Measurements from ENCODE around the gene ACKR3.

DNA sequence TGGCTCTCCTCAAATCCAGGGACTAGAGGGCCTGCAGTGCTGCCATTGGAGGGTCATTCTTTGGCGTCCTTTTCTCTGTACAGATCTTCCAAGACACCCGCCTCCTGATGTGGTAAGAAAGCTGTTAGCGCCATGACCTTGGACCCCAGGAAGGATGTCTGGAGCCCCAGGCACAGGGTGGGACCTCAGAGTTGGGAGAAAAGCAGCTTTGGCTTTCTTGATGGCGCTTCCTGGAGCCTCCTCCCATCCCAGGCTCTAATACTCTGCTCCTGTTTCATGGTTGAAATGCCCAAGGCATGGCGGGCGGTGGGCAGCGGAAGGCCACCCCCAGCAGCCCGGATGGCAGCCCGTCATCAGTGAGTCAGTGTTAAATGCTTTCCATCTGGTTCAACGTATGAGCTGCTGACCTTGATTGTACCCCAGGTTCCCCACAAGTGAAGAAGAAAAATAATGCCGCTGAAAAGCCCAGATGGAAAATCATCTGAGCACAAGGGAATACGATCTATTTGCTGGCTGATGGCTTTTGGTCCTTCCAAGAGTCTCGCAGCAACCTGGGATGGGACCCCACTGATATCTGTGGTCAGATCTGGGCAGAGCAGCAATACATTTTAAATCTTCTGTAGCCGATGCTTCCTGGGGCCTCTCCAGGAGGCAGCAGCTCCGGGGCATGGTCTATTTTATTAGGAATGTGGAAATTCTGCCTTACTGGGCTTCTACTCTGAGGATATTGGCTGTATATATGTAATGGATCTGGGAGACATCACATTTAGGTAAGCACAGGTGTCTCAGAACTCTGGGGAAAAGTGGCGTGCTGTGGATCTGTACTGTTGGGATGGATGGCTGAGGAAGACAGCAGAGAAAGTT lies 15.1 kb downstream of the ACKR3 start:
- TF ChIP-seq EZH2 (IDR thresholded peaks at IDR 0.05; ENCODE audit: low read depth): no peak
- TF ChIP-seq, protein P1, sequence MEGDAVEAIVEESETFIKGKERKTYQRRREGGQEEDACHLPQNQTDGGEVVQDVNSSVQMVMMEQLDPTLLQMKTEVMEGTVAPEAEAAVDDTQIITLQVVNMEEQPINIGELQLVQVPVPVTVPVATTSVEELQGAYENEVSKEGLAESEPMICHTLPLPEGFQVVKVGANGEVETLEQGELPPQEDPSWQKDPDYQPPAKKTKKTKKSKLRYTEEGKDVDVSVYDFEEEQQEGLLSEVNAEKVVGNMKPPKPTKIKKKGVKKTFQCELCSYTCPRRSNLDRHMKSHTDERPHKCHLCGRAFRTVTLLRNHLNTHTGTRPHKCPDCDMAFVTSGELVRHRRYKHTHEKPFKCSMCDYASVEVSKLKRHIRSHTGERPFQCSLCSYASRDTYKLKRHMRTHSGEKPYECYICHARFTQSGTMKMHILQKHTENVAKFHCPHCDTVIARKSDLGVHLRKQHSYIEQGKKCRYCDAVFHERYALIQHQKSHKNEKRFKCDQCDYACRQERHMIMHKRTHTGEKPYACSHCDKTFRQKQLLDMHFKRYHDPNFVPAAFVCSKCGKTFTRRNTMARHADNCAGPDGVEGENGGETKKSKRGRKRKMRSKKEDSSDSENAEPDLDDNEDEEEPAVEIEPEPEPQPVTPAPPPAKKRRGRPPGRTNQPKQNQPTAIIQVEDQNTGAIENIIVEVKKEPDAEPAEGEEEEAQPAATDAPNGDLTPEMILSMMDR (conservative IDR thresholded peaks at IDR 0.05): no peak
